HEK293T (cell line): ENCODE results near the gene MGMT.

Experiments
- CTCF ChIA-PET: fragments of 350-600 bp; formaldehyde crosslinking; extraction: SDS; loops from one replicate; lab custom pipeline; 2021; ENCODE audit warnings: antibody characterized with exemption, inconsistent platforms; lab: Yijun Ruan, JAX
- POLR2A ChIA-PET: fragments of 350-600 bp; formaldehyde crosslinking; extraction: SDS; loops from one replicate; lab custom pipeline; 2020; ENCODE audit warnings: antibody characterized with exemption, inconsistent platforms; lab: Yijun Ruan, JAX
- DNase-seq: peaks from one replicate; pipeline ENCODE4 v3.0.0; 2012; ENCODE audit warnings: mixed read lengths; ENCODE audit errors: extremely low spot score
- ARNT ChIP-seq: fragments of 450-650 bp; IDR thresholded peaks from 2 replicates; pipeline ENCODE4 v1.6.1; 2017; ENCODE audit warnings: mild to moderate bottlenecking
- BHLHE40 ChIP-seq: fragments of 450-650 bp; IDR thresholded peaks from 2 replicates; pipeline ENCODE4 v1.6.1; 2016; ENCODE audit warnings: mild to moderate bottlenecking, moderate library complexity, borderline replicate concordance
- CTBP1 ChIP-seq: fragments of 450-650 bp; IDR thresholded peaks from 2 replicates; pipeline ENCODE4 v1.6.1; 2016; ENCODE audit warnings: borderline replicate concordance
- ELF4 ChIP-seq: fragments of 450-650 bp; IDR thresholded peaks from 2 replicates; pipeline ENCODE4 v1.6.1; 2017; ENCODE audit warnings: antibody characterized with exemption
- FOXA1 ChIP-seq: fragments of 450-650 bp; IDR thresholded peaks from 2 replicates; pipeline ENCODE4 v1.6.1; 2016; ENCODE audit warnings: mild to moderate bottlenecking
- FOXK2 ChIP-seq: fragments of 450-650 bp; IDR thresholded peaks from 2 replicates; pipeline ENCODE4 v1.6.1; 2016; ENCODE audit warnings: mild to moderate bottlenecking
- FOXM1 ChIP-seq: fragments of 450-650 bp; IDR thresholded peaks from 2 replicates; pipeline ENCODE4 v1.6.1; 2017; ENCODE audit warnings: mild to moderate bottlenecking, borderline replicate concordance
- HDGF ChIP-seq: fragments of 450-650 bp; IDR thresholded peaks from 2 replicates; pipeline ENCODE4 v1.6.1; 2017; ENCODE audit warnings: antibody characterized with exemption, borderline replicate concordance
- L3MBTL2 ChIP-seq: fragments of 450-650 bp; conservative IDR thresholded peaks from 2 replicates; pipeline ENCODE4 v1.6.1; 2016; ENCODE audit warnings: mild to moderate bottlenecking
- LEF1 ChIP-seq: fragments of 450-650 bp; IDR thresholded peaks from 2 replicates; pipeline ENCODE4 v1.6.1; 2017; ENCODE audit warnings: mild to moderate bottlenecking, borderline replicate concordance
- NFRKB ChIP-seq: fragments of 450-650 bp; IDR thresholded peaks from 2 replicates; pipeline ENCODE4 v1.6.1; 2016; ENCODE audit warnings: mild to moderate bottlenecking, moderate library complexity
- SP1 ChIP-seq: fragments of 450-650 bp; IDR thresholded peaks from 2 replicates; pipeline ENCODE4 v1.6.1; 2017
- SUZ12 ChIP-seq: fragments of 450-650 bp; IDR thresholded peaks from 2 replicates; pipeline ENCODE4 v1.6.1; 2016; ENCODE audit warnings: mild to moderate bottlenecking
- TARDBP ChIP-seq: fragments of 450-650 bp; IDR thresholded peaks from 2 replicates; pipeline ENCODE4 v1.6.1; 2016
- ZNF384 ChIP-seq: fragments of 450-650 bp; IDR thresholded peaks from 2 replicates; pipeline ENCODE4 v1.6.1; 2016
- TF ChIP-seq, protein P1 (sequence below): fragments of 450-650 bp; IDR thresholded peaks from 2 replicates; pipeline ENCODE4 v1.6.1; 2016

The MGMT gene

DNA sequence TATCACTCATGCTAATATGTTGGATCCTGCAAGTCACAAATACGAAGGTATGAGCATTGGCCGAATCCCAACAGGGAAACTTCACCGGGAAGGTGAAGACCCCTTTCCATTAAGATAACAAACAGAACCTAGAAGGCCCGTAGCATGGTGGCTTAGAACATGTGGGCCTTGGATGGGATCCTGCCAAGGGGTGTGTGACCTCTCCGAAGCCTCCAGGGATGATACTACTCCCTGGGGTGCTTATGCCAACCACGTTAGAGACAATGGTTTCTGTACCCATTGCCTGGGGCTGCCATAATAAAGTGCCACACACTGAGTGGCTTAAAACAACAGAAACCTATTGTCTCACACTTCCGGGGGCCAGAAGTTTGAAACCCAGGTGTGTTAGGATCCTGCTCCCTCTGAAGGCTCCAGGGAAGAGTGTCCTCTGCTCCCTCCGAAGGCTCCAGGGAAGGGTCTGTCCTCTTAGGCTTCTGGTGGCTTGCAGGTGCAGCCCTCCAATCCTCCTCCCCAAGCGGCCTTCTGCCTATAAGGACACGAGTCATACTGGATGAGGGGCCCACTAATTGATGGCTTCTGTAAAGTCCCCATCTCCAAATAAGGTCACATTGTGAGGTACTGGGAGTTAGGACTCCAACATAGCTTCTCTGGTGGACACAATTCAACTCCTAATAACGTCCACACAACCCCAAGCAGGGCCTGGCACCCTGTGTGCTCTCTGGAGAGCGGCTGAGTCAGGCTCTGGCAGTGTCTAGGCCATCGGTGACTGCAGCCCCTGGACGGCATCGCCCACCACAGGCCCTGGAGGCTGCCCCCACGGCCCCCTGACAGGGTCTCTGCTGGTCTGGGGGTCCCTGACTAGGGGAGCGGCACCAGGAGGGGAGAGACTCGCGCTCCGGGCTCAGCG lies 992 bp upstream of the MGMT start:
- no peak for DNase-seq
- ChIA-PET CTCF (no interaction called here), POLR2A (interaction anchor here (1.0 kb wide), 1 partner anchor 12 kb away, joined by 3 read pairs; no protein-coding TSS in a partner anchor)
- TF ChIP-seq HDGF (no peak), L3MBTL2 (no peak), ZNF384 (no peak), TARDBP (no peak), ARNT (no peak)
- TF ChIP-seq, protein P1, sequence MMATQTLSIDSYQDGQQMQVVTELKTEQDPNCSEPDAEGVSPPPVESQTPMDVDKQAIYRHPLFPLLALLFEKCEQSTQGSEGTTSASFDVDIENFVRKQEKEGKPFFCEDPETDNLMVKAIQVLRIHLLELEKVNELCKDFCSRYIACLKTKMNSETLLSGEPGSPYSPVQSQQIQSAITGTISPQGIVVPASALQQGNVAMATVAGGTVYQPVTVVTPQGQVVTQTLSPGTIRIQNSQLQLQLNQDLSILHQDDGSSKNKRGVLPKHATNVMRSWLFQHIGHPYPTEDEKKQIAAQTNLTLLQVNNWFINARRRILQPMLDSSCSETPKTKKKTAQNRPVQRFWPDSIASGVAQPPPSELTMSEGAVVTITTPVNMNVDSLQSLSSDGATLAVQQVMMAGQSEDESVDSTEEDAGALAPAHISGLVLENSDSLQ, result no peak

DNA sequence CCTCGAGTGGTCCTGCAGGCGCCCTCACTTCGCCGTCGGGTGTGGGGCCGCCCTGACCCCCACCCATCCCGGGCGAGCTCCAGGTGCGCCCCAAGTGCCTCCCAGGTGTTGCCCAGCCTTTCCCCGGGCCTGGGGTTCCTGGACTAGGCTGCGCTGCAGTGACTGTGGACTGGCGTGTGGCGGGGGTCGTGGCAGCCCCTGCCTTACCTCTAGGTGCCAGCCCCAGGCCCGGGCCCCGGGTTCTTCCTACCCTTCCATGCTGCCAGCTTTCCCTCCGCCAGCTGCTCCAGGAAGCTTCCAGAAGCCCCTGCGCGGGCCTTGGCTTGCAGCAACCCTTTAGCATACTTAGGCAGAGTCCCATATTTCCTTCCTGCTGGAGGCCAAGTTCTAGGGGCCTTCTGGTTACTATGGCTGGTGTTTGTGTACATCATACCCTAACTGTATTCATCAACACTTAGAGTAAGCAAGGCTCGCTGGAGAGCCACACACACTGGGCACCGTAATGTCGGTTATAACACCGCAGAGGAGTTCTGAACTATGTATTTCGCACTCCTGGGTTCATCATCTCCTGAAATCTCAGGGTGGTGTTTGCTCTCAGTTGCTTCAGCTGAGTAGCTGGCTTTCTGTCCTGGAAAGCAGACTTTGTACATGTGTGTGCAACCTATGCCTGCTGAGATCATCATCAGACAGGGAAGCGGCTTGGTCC lies 471 bp downstream of the MGMT start:
- DNase-seq, result no peak
- TF ChIP-seq SUZ12, result no peak
- TF ChIP-seq, protein P1, result no peak
- TF ChIP-seq NFRKB, result no peak
- no peak for TF ChIP-seq ELF4
- TF ChIP-seq FOXK2, result no peak
- TF ChIP-seq ARNT, result no peak
- POLR2A ChIA-PET, result interaction anchor here (1.0 kb wide), 1 partner anchor 13 kb away, joined by 3 read pairs; no protein-coding TSS in a partner anchor
- CTCF ChIA-PET, result no interaction called here

DNA sequence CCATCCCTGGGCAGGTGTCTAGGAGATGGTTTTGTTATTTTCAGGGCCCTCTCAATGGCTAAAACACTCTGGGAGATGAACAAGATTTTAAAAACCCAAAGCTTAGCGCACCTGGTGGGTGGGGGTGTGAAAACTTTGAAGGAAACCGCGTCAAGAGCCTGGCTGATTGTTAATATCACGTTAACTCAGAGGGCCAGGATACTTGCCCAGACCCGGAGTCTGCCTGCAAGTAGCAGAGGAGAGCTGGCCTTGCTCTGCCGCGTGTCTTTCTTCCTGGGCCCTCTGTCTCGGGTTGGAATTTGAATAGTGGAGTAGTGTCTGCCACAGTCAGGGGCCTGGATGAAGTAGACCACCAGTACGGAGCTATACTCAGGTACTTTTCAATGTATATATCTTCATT lies 1.1 kb downstream of the MGMT start:
- ChIA-PET POLR2A (no interaction called here), CTCF (no interaction called here)
- no peak for DNase-seq
- no peak for TF ChIP-seq NFRKB
- TF ChIP-seq, protein P1, result no peak
- no peak for TF ChIP-seq LEF1
- no peak for TF ChIP-seq FOXA1

DNA sequence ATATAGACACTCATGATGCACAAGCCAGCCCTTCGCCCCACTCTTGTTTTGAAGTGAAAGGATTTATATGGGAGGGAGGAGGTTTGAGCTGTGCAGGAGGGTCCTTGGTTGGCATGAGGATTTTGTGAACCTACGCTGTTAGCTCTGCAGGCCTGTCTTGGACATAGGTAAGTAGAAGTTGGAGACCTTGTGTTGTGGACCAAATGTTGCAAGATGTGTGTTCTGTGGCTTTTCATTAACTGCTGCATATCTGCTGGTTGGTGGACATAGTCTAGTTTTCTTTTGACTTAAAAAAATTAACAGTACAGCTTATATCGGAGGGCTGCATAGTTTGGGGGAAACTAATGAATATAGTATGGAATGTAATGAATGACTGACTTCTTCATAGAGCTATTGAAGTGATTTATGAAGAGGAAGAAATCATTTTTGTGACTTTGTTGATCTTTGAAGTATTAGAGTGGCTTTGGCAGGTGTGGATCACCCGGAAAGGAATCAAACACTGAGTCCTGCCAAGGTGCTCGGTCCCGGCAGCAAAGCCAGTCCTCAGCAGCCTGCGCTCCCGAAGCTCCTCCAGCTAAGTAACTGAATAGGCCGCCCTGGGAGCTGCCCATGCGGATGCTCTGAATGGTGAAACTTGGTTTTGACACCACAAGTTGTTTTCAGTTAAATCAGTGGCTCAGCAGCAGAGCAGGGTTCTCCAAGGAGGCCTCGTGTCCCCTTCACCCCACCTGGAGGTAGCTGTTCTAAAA lies 3.2 kb downstream of the MGMT start:
- no peak for TF ChIP-seq ELF4
- TF ChIP-seq FOXM1, result no peak
- TF ChIP-seq L3MBTL2, result no peak
- TF ChIP-seq BHLHE40, result no peak
- TF ChIP-seq CTBP1, result no peak
- no peak for TF ChIP-seq HDGF
- TF ChIP-seq FOXK2, result no peak
- no peak for TF ChIP-seq FOXA1
- TF ChIP-seq ARNT, result no peak
- no peak for TF ChIP-seq TARDBP
- no peak for TF ChIP-seq NFRKB
- DNase-seq, result no peak
- CTCF ChIA-PET, result no interaction called here
- POLR2A ChIA-PET, result no interaction called here

DNA sequence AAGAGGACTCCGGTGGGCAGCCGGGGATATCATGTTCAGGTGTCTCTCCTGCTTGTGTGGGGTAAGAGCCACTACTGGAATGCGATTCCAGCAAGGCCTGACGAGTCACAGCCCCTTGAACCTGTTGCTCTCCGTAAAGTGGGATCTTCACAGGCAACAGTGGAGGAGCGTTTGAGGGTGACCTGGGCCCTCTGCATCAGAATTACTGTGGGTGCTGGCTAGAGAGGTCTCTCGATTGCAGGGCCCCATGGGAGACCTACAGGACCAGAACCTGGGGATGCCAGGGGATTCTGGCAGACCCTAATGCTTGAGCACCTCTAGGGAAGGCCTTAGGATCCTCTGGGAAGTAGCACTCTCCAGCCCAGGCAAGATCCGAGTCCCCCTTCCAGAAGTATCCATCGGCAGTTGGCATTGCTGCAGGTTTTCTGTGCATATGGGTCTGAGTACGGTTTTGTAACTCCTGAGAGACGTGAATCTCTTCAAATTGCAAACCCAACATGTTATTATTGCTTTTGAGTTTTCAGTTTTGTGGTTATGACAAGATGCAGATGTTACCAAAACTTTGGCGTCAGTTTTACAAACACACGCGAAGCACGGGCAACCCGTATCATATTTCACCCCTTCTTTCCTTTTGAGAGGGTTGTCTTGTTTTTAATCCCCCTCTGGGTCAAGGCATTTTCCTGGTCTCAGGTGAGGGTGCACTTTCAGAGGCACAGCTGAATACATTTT lies 4.6 kb downstream of the MGMT start:
- POLR2A ChIA-PET, result no interaction called here
- DNase-seq, result no peak
- CTCF ChIA-PET, result no interaction called here
- TF ChIP-seq NFRKB (no peak), HDGF (no peak), FOXA1 (no peak), FOXM1 (no peak), ZNF384 (no peak), TARDBP (no peak), SP1 (no peak), SUZ12 (no peak), CTBP1 (no peak), ELF4 (no peak), L3MBTL2 (no peak), ARNT (no peak), LEF1 (no peak)
- TF ChIP-seq, protein P1, result no peak
